22Rv1 (cell line): ENCODE measurements around the gene SRF.

Experiments
- H3K27ac ChIP-seq: fragments of 450-650 bp; 2 replicates; pipeline ENCODE4 v1.5.1; 2017
- CTCF ChIP-seq: fragments of 450-650 bp; IDR thresholded peaks from 2 replicates; pipeline ENCODE4 v1.5.1; 2017; ENCODE audit warnings: mild to moderate bottlenecking
- ZFX ChIP-seq: fragments of 450-650 bp; IDR thresholded peaks from 2 replicates; pipeline ENCODE4 v1.6.1; 2017; ENCODE audit warnings: antibody characterized with exemption, borderline replicate concordance

SRF gene

GRCh38 chr6:43217351-43217750, 46.3 kb downstream of the SRF start:
- no peak for TF ChIP-seq ZFX

GRCh38 chr6:43219119-43219518, 48.0 kb downstream of the SRF start:
- no peak for TF ChIP-seq ZFX
- no peak for TF ChIP-seq CTCF
- H3K27ac ChIP-seq = no peak overlapping the region

More at GRCh38 chr6:43217351-43217750, 46.3 kb downstream of the SRF start:
- H3K27ac ChIP-seq = no peak overlapping the region

- TF ChIP-seq ZFX (no peak), CTCF (no peak)
- no peak overlapping the region for H3K27ac ChIP-seq
Measured at GRCh38 chr6:43219814-43220213, 48.7 kb downstream of the SRF start.

GRCh38 chr6:43220439-43220951, 49.4 kb downstream of the SRF start:
- no peak for TF ChIP-seq ZFX
- no peak for TF ChIP-seq CTCF
- no peak overlapping the region for H3K27ac ChIP-seq

DNA sequence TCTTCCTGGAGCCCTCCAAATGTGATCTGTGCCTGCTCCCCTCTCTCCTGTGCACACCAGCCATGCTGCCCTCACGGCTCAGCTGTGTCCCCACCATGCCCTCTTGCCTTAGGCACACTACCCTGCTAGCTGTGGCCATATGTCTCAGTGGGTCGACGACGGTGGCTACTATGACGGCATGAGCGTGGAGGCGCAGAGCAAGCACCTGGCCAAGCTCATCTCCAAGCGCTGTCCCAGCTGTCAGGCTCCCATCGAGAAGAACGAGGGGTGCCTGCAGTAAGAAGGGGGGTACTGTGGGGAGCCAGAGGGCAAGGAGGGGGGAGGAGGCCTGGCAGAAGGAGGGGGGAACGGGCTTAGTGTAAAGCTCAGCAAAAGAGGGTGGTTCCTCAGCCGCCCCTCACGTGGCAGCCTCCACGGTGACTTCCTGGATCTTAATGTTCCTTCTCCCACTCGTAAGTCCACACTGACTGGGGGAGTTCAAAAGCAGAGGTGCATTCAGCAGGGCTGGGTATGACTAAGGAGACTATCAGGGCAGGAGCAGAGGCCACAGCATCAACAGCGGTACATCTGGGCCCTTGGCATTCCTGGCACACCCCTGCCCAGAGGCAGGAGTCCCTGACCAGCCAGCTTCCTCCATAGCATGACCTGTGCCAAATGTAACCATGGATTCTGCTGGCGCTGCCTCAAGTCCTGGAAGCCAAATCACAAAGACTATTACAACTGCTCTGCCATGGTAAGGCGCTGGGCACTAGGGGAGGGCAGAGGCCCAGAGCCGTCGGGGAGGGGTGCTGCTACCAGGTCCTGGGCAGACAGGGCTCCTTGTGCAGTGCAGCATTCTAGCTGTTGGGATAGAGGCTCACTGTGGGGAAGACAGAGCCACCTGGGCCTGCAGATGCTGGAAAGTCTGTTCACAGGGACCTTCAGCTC, 50.2 kb downstream of the SRF start:
- peak overlapping the region; percentile 25 for H3K27ac ChIP-seq
- TF ChIP-seq CTCF = no peak
- no peak for TF ChIP-seq ZFX

DNA sequence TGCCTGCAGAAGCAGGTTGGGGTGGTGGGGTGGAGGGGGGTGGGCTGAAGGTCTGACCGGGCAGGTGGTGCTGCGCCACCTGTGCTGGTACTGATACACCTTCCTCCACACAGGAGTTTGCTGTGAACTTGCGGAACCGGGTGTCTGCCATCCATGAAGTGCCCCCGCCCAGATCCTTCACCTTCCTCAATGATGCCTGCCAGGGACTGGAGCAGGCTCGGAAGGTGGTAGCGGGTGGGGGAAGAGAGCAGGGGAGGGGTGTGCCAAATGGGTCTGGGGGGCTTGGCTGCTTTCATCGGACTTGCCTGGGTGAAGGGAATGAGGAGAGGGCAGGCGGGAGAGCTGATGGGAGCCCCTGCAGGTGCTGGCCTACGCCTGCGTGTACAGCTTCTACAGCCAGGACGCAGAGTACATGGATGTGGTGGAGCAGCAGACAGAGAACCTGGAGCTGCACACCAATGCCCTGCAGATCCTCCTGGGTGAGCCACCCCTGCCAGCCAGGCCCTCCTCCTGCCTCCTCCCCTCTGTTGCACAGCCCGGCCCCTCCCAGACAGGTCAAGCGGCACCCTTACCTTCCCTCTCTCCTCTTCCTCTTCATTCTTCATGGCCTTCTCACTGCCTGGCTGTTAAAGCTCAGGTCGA, 51.5 kb downstream of the SRF start:
- peak overlapping the region; percentile 25; the same call in 1 of the 2 replicates for H3K27ac ChIP-seq
- TF ChIP-seq CTCF (no peak), ZFX (no peak)

DNA sequence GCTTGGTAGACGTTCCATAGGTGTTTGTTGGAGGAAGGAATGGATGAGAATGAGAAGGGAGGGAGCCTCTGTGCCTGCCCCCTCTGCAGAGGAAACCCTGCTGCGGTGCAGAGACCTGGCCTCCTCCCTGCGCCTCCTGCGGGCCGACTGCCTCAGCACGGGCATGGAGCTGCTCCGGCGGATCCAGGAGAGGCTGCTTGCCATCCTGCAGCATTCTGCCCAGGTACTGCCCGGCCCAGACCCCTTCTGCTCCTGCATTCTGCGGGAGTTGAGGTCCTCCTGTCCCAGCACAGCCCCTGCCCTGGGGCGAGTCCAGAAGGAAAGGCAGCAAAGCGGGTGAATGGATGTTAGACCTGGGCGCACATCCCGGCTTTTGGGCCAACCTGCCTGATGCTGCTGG, 52.1 kb downstream of the SRF start:
- no peak overlapping the region for H3K27ac ChIP-seq
- TF ChIP-seq CTCF (no peak), ZFX (no peak)
